Ovary (tissue), 3 donors: ENCODE measurements around the gene C16orf90.
"Not testable (repeated sequence)": the region's sequence is repeated elsewhere in the genome, so short reads cannot be mapped to it uniquely, and the experiment has no call there.

Experiments
- CTCF ChIP-seq, 3 donors: fragments of 450-650 bp in 2 of 3; fragments of 200-600 bp in 1 of 3; IDR thresholded peaks; one replicate each; pipeline versions ENCODE4 v1.5.1 to v1.8.0; 2016 to 2022; ENCODE audit warnings: antibody characterized with exemption in 3 of 3, mild to moderate bottlenecking in 1 of 3
- EP300 ChIP-seq: sonication (generic); formaldehyde crosslinking; IDR thresholded peaks from one replicate; pipeline ENCODE4 v1.6.1; 2017; ENCODE audit warnings: antibody characterized with exemption
- POLR2A ChIP-seq: fragments of 450-650 bp; IDR thresholded peaks from one replicate; pipeline ENCODE4 v1.6.1; 2017; ENCODE audit warnings: antibody characterized with exemption, mild to moderate bottlenecking, moderate library complexity
- donor health status: DM: no; HTN: no; CAD: no.

DNA sequence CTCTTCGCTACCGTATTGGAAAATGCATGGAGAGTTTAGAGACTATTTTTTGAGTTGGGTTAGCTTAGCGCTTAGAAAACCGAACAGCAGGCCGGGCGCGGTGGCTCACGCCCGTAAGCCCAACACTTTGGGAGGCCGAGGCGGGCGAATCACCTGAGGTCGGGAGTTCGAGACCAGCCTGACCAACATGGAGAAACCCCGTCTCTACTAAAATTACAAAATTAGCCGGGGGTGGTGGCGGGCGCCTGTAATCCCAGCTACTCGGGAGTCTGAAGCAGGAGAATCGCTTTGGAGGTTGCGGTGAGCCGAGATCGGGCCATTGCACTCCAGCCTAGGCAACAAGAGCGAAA lies 6.1 kb upstream of the C16orf90 start:
- TF ChIP-seq CTCF (IDR thresholded peaks at IDR 0.05); EP300; POLR2A: not testable (repeated sequence)
